ENCODE measurements around the gene SIRPA. TPM values are rescaled to one million over a fixed set of nuclear protein-coding genes. Genes with fewer than 3 reads are reported as not detected.

The SIRPA gene
- under 1 TPM; 0.53 to 0.66 TPM for total RNA-seq
- polyA plus RNA-seq, result not detected

DNA sequence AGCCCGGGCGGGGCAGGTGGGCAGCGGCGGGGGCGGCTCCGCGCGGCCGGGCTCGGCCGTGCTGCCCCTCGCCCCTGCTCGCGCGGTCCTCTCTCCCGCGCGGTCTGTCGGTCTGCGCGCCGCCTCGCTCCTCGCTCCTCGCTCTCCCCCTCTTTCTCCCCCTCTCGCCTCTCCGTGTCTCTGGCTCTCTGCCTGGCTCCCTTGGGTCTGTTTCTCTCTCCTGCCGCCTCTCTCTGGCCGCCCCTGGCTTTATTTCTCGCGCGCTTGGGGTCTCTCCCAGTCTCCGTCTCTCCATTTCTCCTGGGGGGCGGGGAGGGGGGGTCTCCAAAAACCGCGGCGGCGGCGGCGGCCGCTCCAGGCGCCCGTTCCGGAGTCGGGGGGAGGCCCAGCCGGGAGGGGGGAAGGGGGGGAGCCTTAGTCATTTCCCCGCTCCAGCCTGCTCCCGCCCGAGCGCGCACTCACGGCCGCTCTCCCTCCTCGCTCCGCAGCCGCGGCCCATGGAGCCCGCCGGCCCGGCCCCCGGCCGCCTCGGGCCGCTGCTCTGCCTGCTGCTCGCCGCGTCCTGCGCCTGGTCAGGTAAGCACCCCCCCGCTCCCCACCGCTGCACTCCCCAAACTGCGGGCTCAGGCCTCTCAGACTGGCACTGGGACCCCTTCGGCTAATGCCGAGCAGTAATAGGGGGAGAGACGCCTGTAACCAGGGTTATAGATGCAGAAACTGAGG, at the start of gene SIRPA:
TSS of gene SIRPA (plus strand) at position 457 of the 723 bp plus-strand sequence. CDS start at position 498, 41 bp downstream.
- H3K27ac ChIP-seq (ENCODE audit: low read depth, low read length), result peak within 1 kb of the TSS; percentile 43
- H3K27ac Mint-ChIP-seq, result peak within 1 kb of the TSS in 1 of 8 donors; percentile 31
- H3K36me3 Mint-ChIP-seq, result no peaks in the 10 kb centered on the region
- H3K4me1 Mint-ChIP-seq, result peaks cover 0 to 9% (median 0%) of the 10 kb centered on the region in 3 donors
- no peaks in the 10 kb centered on the region for H3K9me3 ChIP-seq (ENCODE audit: low read length)
- no peaks in the 10 kb centered on the region for H3K4me1 ChIP-seq (ENCODE audit: insufficient read depth, low read length)
- no peak within 1 kb of the TSS for H3K4me3 ChIP-seq (ENCODE audit: low read length)
- peak within 1 kb of the TSS in 6 of 7 donors; percentile 50 to 84 (median 56) for H3K4me3 Mint-ChIP-seq
- H3K9me3 Mint-ChIP-seq, result no peaks in the 10 kb centered on the region
- no peak for DNase-seq
- peaks cover 13% of the 10 kb centered on the region for H3K27me3 ChIP-seq (ENCODE audit: insufficient read depth, low read length, poor library complexity, severe bottlenecking)
- ChIA-PET CTCF (no interaction called here), POLR2A (no interaction called here)
- no peaks in the 10 kb centered on the region for H3K36me3 ChIP-seq (ENCODE audit: insufficient read depth, low read length)
- H3K27me3 Mint-ChIP-seq, result peaks cover 44 to 73% of the 10 kb centered on the region in 2 donors

DNA sequence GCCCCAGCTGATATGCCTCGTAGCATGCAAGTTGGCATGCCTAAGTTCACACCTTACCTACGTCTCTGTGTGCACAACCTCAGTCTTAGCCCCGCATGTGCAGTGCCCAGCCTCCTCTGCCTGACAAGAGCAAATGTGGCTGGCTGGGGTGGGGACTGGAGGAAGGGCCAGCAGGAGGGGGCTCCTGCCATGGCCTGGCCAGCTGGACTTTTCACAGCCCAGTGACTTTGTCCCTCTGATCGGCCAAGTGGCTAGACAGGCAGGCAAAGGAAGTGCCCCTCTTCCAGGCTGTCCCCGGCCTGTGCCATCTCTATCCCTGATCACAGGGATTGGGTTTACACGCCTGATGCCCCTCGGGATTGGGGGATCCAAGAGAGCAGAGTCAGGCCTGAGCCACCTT, 49.5 kb upstream of the SIRPA start:
- Histone ChIP-seq H3K27ac (ENCODE audit: low read depth, low read length) (no peak overlapping the region), H3K4me1 (ENCODE audit: insufficient read depth, low read length) (no peaks in the 10 kb centered on the region), H3K9me3 (ENCODE audit: low read length) (no peaks in the 10 kb centered on the region), H3K4me3 (ENCODE audit: low read length) (no peak overlapping the region), H3K36me3 (ENCODE audit: insufficient read depth, low read length) (no peaks in the 10 kb centered on the region), H3K27me3 (ENCODE audit: insufficient read depth, low read length, poor library complexity, severe bottlenecking) (no peaks in the 10 kb centered on the region)
- H3K36me3 Mint-ChIP-seq, result peaks cover 0 to 8% (median 1%) of the 10 kb centered on the region in 3 donors
- no peak overlapping the region for H3K27ac Mint-ChIP-seq
- no peak for DNase-seq
- no peak overlapping the region for H3K4me3 Mint-ChIP-seq
- CTCF ChIA-PET, result no interaction called here
- H3K27me3 Mint-ChIP-seq, result peaks cover 24 to 29% of the 10 kb centered on the region in 2 donors
- peaks cover 0 to under 1% (median 0%) of the 10 kb centered on the region in 3 donors for H3K4me1 Mint-ChIP-seq
- H3K9me3 Mint-ChIP-seq, result peaks cover 0 to 5% (median 4%) of the 10 kb centered on the region in 5 donors
- POLR2A ChIA-PET, result no interaction called here

DNA sequence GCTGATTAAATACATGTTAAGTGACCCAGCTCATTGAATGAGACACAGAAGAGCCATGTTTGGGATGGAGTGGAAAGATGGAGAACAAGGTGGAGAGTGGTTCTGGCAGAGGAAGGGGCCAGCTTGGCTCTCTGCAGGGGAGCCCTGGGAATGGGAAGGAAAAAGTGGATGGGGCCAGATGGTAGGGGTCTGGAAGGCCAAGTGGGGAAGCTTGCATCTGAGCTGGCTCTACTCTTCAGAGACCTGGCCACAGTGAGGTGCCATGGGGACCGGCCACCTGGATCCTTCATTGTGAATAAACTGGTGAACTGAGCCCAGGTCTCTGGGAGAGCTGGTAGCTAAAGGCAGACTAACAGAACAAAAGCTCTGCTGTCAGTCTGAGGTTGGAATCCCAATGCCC, 48.9 kb upstream of the SIRPA start:
- CTCF ChIA-PET, result no interaction called here
- no peak overlapping the region for H3K4me3 Mint-ChIP-seq
- H3K27ac ChIP-seq (ENCODE audit: low read depth, low read length), result no peak overlapping the region
- H3K9me3 Mint-ChIP-seq, result peaks cover 0 to 5% (median 4%) of the 10 kb centered on the region in 5 donors
- H3K4me1 ChIP-seq (ENCODE audit: insufficient read depth, low read length), result no peaks in the 10 kb centered on the region
- no peak overlapping the region for H3K27ac Mint-ChIP-seq
- no peaks in the 10 kb centered on the region for H3K27me3 ChIP-seq (ENCODE audit: insufficient read depth, low read length, poor library complexity, severe bottlenecking)
- H3K36me3 Mint-ChIP-seq, result peaks cover 0 to 8% (median 1%) of the 10 kb centered on the region in 3 donors
- H3K4me3 ChIP-seq (ENCODE audit: low read length), result no peak overlapping the region
- no peaks in the 10 kb centered on the region for H3K9me3 ChIP-seq (ENCODE audit: low read length)
- POLR2A ChIA-PET, result no interaction called here
- H3K4me1 Mint-ChIP-seq, result peaks cover 0 to 4% (median 0%) of the 10 kb centered on the region in 3 donors
- DNase-seq, result no peak
- H3K36me3 ChIP-seq (ENCODE audit: insufficient read depth, low read length), result no peaks in the 10 kb centered on the region
- H3K27me3 Mint-ChIP-seq, result peaks cover 24 to 27% of the 10 kb centered on the region in 2 donors

- Mint-ChIP-seq H3K4me1 (peaks cover 0 to 4% (median 0%) of the 10 kb centered on the region in 3 donors), H3K27me3 (peaks cover 22 to 27% of the 10 kb centered on the region in 2 donors), H3K27ac (no peak overlapping the region), H3K9me3 (peaks cover 0 to 5% (median 4%) of the 10 kb centered on the region in 5 donors), H3K36me3 (peaks cover 0 to 8% (median 1%) of the 10 kb centered on the region in 3 donors), H3K4me3 (no peak overlapping the region)
- no peak for DNase-seq
- Histone ChIP-seq H3K4me1 (ENCODE audit: insufficient read depth, low read length) (no peaks in the 10 kb centered on the region), H3K36me3 (ENCODE audit: insufficient read depth, low read length) (no peaks in the 10 kb centered on the region), H3K9me3 (ENCODE audit: low read length) (no peaks in the 10 kb centered on the region), H3K27ac (ENCODE audit: low read depth, low read length) (no peak overlapping the region), H3K4me3 (ENCODE audit: low read length) (no peak overlapping the region), H3K27me3 (ENCODE audit: insufficient read depth, low read length, poor library complexity, severe bottlenecking) (no peaks in the 10 kb centered on the region)
- ChIA-PET CTCF (no interaction called here), POLR2A (no interaction called here)
These were observed 48.3 kb upstream of the SIRPA start for GRCh38 chr20:1846876-1847275.

GRCh38 chr20:1847780-1848179, 47.4 kb upstream of the SIRPA start:
- ChIA-PET POLR2A (no interaction called here), CTCF (no interaction called here)
- Histone ChIP-seq H3K9me3 (ENCODE audit: low read length) (no peaks in the 10 kb centered on the region), H3K27ac (ENCODE audit: low read depth, low read length) (no peak overlapping the region), H3K27me3 (ENCODE audit: insufficient read depth, low read length, poor library complexity, severe bottlenecking) (no peaks in the 10 kb centered on the region), H3K4me3 (ENCODE audit: low read length) (no peak overlapping the region), H3K36me3 (ENCODE audit: insufficient read depth, low read length) (no peaks in the 10 kb centered on the region), H3K4me1 (ENCODE audit: insufficient read depth, low read length) (no peaks in the 10 kb centered on the region)
- H3K27ac Mint-ChIP-seq, result no peak overlapping the region
- no peak overlapping the region for H3K4me3 Mint-ChIP-seq
- peaks cover 0 to 7% (median 5%) of the 10 kb centered on the region in 5 donors for H3K9me3 Mint-ChIP-seq
- no peak for DNase-seq
- peaks cover 0 to 8% (median 1%) of the 10 kb centered on the region in 3 donors for H3K36me3 Mint-ChIP-seq
- H3K27me3 Mint-ChIP-seq, result peaks cover 17 to 27% of the 10 kb centered on the region in 2 donors
- peaks cover 0 to 4% (median 0%) of the 10 kb centered on the region in 3 donors for H3K4me1 Mint-ChIP-seq

DNA sequence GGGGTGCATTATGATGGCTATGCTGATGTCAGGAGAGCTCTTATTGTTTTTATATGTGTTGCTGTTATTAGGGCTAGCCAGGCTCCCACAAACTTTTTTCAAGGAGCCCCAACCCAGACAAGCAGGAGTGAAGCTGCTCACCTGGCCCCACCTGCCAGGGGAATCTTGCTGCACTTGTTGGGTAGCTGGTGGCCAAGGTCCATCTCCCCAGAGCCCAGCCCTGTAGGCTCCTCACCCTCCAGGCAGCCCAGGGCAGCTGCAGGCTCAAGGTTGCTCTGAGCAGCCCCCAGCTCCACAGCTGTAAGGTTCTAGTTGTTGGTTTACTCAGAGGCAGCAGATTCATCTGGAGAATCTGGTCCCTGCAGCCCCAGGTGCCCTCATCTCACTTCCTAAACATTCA, 46.8 kb upstream of the SIRPA start:
- H3K4me3 ChIP-seq (ENCODE audit: low read length), result no peak overlapping the region
- no peaks in the 10 kb centered on the region for H3K36me3 ChIP-seq (ENCODE audit: insufficient read depth, low read length)
- POLR2A ChIA-PET, result no interaction called here
- Mint-ChIP-seq H3K4me3 (no peak overlapping the region), H3K27me3 (peaks cover 15 to 33% of the 10 kb centered on the region in 2 donors), H3K27ac (no peak overlapping the region), H3K36me3 (peaks cover 0 to 8% (median 1%) of the 10 kb centered on the region in 3 donors), H3K9me3 (peaks cover 0 to 7% (median 5%) of the 10 kb centered on the region in 5 donors), H3K4me1 (peaks cover 0 to 4% (median 0%) of the 10 kb centered on the region in 3 donors)
- H3K4me1 ChIP-seq (ENCODE audit: insufficient read depth, low read length), result no peaks in the 10 kb centered on the region
- CTCF ChIA-PET, result no interaction called here
- H3K9me3 ChIP-seq (ENCODE audit: low read length), result no peaks in the 10 kb centered on the region
- no peak overlapping the region for H3K27ac ChIP-seq (ENCODE audit: low read depth, low read length)
- H3K27me3 ChIP-seq (ENCODE audit: insufficient read depth, low read length, poor library complexity, severe bottlenecking), result no peaks in the 10 kb centered on the region
- no peak for DNase-seq

DNA sequence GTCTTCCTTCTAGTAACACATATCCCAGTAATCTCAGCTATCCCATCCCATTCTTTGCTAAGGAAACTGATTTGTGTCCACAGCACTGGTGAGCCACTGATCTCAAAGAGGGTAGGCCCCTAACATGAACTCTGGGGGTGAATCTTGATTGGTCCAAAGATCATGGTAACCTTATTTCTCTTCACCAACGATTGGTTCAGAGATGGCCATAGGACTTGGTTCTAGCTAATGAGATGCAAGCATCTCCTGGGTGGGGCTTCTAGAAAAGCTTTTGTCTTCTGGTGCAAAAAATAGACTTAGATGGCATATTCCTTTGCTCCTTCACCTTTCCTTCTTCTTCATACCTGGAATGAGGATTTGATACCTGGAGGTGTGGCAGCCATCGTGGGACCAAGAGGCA, 43.8 kb upstream of the SIRPA start:
- peak overlapping the region in 1 of 8 donors; percentile 29 for H3K27ac Mint-ChIP-seq
- Histone ChIP-seq H3K4me1 (ENCODE audit: insufficient read depth, low read length) (no peaks in the 10 kb centered on the region), H3K27ac (ENCODE audit: low read depth, low read length) (no peak overlapping the region), H3K27me3 (ENCODE audit: insufficient read depth, low read length, poor library complexity, severe bottlenecking) (no peaks in the 10 kb centered on the region), H3K9me3 (ENCODE audit: low read length) (no peaks in the 10 kb centered on the region), H3K4me3 (ENCODE audit: low read length) (no peak overlapping the region), H3K36me3 (ENCODE audit: insufficient read depth, low read length) (no peaks in the 10 kb centered on the region)
- CTCF ChIA-PET, result no interaction called here
- H3K36me3 Mint-ChIP-seq, result peaks cover 0 to 5% (median 1%) of the 10 kb centered on the region in 3 donors
- POLR2A ChIA-PET, result no interaction called here
- peaks cover 0 to 4% (median 0%) of the 10 kb centered on the region in 3 donors for H3K4me1 Mint-ChIP-seq
- H3K27me3 Mint-ChIP-seq, result peaks cover 19 to 45% of the 10 kb centered on the region in 2 donors
- H3K9me3 Mint-ChIP-seq, result peaks cover 0 to 7% (median 3%) of the 10 kb centered on the region in 5 donors
- no peak for DNase-seq
- H3K4me3 Mint-ChIP-seq, result no peak overlapping the region

GRCh38 chr20:1853473-1853872, 41.7 kb upstream of the SIRPA start:
- no peak overlapping the region for H3K4me3 Mint-ChIP-seq
- no peaks in the 10 kb centered on the region for H3K36me3 Mint-ChIP-seq
- POLR2A ChIA-PET, result no interaction called here
- no peaks in the 10 kb centered on the region for H3K4me1 ChIP-seq (ENCODE audit: insufficient read depth, low read length)
- H3K4me1 Mint-ChIP-seq, result peaks cover 0 to 4% (median 0%) of the 10 kb centered on the region in 3 donors
- peak overlapping the region in 1 of 8 donors; percentile 15 for H3K27ac Mint-ChIP-seq
- no peaks in the 10 kb centered on the region for H3K9me3 ChIP-seq (ENCODE audit: low read length)
- H3K9me3 Mint-ChIP-seq, result peaks cover 0 to 3% (median 0%) of the 10 kb centered on the region in 5 donors
- no peaks in the 10 kb centered on the region for H3K27me3 ChIP-seq (ENCODE audit: insufficient read depth, low read length, poor library complexity, severe bottlenecking)
- no peak for DNase-seq
- CTCF ChIA-PET, result interaction anchor here (0.5 kb wide), 1 partner anchor 47 kb away, joined by 3 read pairs; no protein-coding TSS in a partner anchor
- H3K4me3 ChIP-seq (ENCODE audit: low read length), result no peak overlapping the region
- no peak overlapping the region for H3K27ac ChIP-seq (ENCODE audit: low read depth, low read length)
- no peaks in the 10 kb centered on the region for H3K36me3 ChIP-seq (ENCODE audit: insufficient read depth, low read length)
- H3K27me3 Mint-ChIP-seq, result peaks cover 17 to 38% of the 10 kb centered on the region in 2 donors
